ENCODE data around the gene TPO. TPM values are rescaled to one million over a fixed set of nuclear protein-coding genes. Genes with fewer than 3 reads are reported as not detected.
A peak's percentile ranks its signal among the peaks of the same experiment; 100 is the strongest.

The TPO gene
- polyA plus RNA-seq, 6 donors from 2014 or later: not detected

- H3K27me3 Mint-ChIP-seq: peaks cover 0 to 12% (median 9%) of the 10 kb centered on the region in 3 donors
- no peaks in the 10 kb centered on the region for H3K4me1 Mint-ChIP-seq
- H3K9me3 Mint-ChIP-seq: no peaks in the 10 kb centered on the region
- no peak for DNase-seq
- peak overlapping the region in 2 of 6 donors; percentile 57 to 81 for H3K27ac Mint-ChIP-seq
- H3K4me3 Mint-ChIP-seq: no peak overlapping the region
- no peak for ATAC-seq (ENCODE audit: low read depth in 2 of 2)
- no peaks in the 10 kb centered on the region for H3K36me3 Mint-ChIP-seq
These were observed 47.7 kb downstream of the TPO start for GRCh38 chr2:1460851-1461418.

- Mint-ChIP-seq H3K27me3 (peaks cover 4 to 20% (median 9%) of the 10 kb centered on the region in 3 donors), H3K4me3 (no peak overlapping the region), H3K27ac (no peak overlapping the region), H3K4me1 (peaks cover 0 to under 1% (median 0%) of the 10 kb centered on the region in 3 donors), H3K9me3 (no peaks in the 10 kb centered on the region), H3K36me3 (no peaks in the 10 kb centered on the region)
- no peak for ATAC-seq (ENCODE audit: low read depth in 2 of 2)
- no peak for DNase-seq
These were observed 48.5 kb downstream of the TPO start for GRCh38 chr2:1461507-1462390.

- H3K4me3 Mint-ChIP-seq: no peak overlapping the region
- no peak for ATAC-seq (ENCODE audit: low read depth in 2 of 2)
- peaks cover 0 to 2% (median 0%) of the 10 kb centered on the region in 3 donors for H3K4me1 Mint-ChIP-seq
- H3K36me3 Mint-ChIP-seq: peaks cover 0 to 3% of the 10 kb centered on the region in 2 donors
- DNase-seq: no peak
- H3K27ac Mint-ChIP-seq: no peak overlapping the region
- H3K9me3 Mint-ChIP-seq: peaks cover 0 to 2% (median 0%) of the 10 kb centered on the region in 7 donors
- peaks cover 9 to 24% (median 10%) of the 10 kb centered on the region in 3 donors for H3K27me3 Mint-ChIP-seq
These were observed 49.7 kb downstream of the TPO start for GRCh38 chr2:1462994-1463393.

DNA sequence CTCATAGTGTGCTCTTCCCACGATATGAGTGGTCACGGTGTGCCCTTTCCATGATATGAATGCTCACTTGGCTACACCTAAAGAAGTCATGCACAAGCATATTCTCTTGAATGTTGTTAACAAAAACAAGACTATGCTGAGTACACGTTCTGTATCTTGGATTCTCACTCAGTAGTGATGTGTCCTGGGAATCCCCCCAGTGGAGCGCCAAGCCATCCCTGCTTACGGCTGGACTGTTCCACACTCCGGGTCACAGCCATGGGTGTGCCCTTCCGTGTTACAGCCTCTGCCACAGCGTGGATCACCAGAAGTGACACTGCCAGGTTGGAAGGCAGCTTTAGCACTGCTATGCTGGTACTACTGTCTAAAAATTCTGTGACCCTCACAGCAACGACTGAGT lies 59.1 kb downstream of the TPO start:
- peaks cover 3 to 33% (median 15%) of the 10 kb centered on the region in 7 donors for H3K9me3 Mint-ChIP-seq
- H3K27me3 Mint-ChIP-seq: peaks cover 17 to 61% (median 39%) of the 10 kb centered on the region in 3 donors
- no peak for DNase-seq
- no peak overlapping the region for H3K4me3 Mint-ChIP-seq
- H3K27ac Mint-ChIP-seq: no peak overlapping the region
- ATAC-seq (ENCODE audit: low read depth in 2 of 2): no peak
- H3K36me3 Mint-ChIP-seq: peaks cover 0 to 25% of the 10 kb centered on the region in 2 donors
- no peaks in the 10 kb centered on the region for H3K4me1 Mint-ChIP-seq

DNA sequence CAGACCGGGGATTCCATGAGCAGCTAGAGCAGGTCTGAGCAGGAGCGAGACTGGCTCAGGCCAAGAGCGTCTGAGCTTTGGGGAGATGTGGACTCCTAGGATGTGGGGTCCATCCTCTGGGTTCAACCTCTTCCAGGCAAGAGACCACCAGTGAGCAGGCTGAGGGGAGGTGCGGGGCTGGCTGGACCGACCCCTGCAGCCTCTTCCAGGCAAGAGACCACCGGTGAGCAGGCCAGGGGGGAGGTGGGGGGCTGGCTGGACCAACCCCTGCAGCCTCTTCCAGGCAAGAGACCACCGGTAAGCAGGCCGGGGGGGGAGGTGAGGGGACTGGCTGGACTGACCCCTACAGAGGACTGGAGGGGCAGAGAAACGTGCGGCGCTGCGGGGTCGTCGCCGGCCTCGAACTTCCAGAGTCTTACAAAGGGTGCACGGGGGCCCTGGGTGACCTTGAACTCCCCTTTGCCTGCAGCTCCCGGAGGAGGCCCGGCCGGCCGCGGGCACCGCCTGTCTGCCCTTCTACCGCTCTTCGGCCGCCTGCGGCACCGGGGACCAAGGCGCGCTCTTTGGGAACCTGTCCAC lies 63.4 kb downstream of the TPO start:
- H3K27ac Mint-ChIP-seq: no peak overlapping the region
- H3K4me1 Mint-ChIP-seq: no peaks in the 10 kb centered on the region
- no peak overlapping the region for H3K4me3 Mint-ChIP-seq
- peaks cover 9 to 41% (median 28%) of the 10 kb centered on the region in 3 donors for H3K27me3 Mint-ChIP-seq
- DNase-seq (no peak), ATAC-seq (ENCODE audit: low read depth in 2 of 2) (no peak)
- peaks cover 0 to 6% (median 0%) of the 10 kb centered on the region in 7 donors for H3K9me3 Mint-ChIP-seq
- H3K36me3 Mint-ChIP-seq: peaks cover 0 to 6% of the 10 kb centered on the region in 2 donors

DNA sequence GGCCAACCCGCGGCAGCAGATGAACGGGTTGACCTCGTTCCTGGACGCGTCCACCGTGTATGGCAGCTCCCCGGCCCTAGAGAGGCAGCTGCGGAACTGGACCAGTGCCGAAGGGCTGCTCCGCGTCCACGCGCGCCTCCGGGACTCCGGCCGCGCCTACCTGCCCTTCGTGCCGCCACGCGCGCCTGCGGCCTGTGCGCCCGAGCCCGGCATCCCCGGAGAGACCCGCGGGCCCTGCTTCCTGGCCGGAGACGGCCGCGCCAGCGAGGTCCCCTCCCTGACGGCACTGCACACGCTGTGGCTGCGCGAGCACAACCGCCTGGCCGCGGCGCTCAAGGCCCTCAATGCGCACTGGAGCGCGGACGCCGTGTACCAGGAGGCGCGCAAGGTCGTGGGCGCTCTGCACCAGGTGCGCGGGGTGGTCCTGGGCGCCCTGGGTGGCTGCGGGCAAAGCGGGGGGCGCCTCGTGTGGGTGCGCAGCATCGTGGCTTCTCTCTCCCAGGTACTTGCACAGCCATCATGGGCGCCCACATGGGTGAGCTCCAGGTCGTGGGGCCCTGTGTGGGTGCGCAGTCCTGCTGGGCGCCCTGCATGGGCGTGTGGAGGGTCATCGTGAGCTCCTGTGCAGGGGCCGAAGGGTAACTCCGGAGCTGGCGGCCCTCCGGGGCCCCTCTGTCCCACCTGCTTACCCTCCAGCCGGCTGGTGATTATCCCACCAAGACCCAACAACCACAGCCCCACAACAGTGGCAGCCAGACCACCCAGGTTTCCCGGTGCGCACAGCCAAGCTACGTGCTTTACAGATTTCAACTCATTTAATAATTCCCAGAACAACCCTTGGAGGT lies 64.2 kb downstream of the TPO start:
- DNase-seq: no peak
- no peak overlapping the region for H3K27ac Mint-ChIP-seq
- no peak overlapping the region for H3K4me3 Mint-ChIP-seq
- H3K4me1 Mint-ChIP-seq: no peaks in the 10 kb centered on the region
- no peak for ATAC-seq (ENCODE audit: low read depth in 2 of 2)
- H3K36me3 Mint-ChIP-seq: no peaks in the 10 kb centered on the region
- H3K9me3 Mint-ChIP-seq: no peaks in the 10 kb centered on the region
- peaks cover 9 to 39% (median 26%) of the 10 kb centered on the region in 3 donors for H3K27me3 Mint-ChIP-seq

DNA sequence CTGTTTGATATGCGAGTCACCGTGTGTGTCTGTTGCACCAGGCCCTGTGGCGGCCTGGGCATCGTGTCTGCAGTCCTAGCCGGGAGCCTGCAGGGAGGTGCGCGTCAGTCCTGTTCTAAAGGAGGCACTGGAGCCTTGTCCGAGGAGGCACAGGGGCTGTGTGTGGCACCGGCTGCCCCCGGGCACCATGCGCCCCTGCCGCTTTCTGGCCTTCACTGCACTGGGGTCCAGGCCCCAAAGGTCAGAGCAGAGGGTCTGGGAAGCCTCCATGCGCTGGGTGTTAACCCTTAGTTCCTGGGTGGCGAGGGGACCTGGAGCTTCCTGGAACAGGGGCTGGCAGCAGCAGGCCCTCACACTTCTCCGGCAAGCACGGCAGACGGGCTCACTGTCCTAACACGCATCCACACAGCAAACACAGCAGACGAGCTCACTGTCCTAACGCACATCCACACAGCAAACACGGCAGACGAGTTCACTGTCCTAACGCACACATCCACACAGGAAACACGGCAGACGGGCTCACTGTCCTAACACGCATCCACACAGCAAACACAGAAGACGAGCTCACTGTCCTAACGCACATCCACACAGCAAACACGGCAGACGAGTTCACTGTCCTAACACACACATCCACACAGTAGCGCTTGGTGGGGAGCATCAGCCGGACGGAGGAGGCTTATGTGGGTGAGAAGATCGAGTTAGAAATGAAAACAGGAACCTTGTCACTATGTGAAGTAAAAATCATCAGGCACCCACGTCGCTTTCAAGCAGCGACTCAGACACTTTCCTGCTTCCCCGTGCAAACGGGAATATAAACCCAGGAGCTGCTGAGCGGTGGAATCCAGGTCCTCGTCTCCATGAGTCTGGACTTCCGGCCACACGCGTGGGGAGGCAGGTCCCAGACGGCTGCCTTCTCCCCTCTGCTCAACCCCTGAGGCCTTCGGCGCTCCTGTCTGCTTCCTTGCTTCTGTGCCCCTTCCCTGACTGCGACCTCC lies 65.3 kb downstream of the TPO start:
- DNase-seq (no peak), ATAC-seq (ENCODE audit: low read depth in 2 of 2) (no peak)
- Mint-ChIP-seq H3K27ac (no peak overlapping the region), H3K36me3 (no peaks in the 10 kb centered on the region), H3K4me3 (no peak overlapping the region), H3K9me3 (no peaks in the 10 kb centered on the region), H3K4me1 (no peaks in the 10 kb centered on the region), H3K27me3 (peaks cover 5 to 38% (median 20%) of the 10 kb centered on the region in 3 donors)

GRCh38 chr2:1479346-1479745 lies 66.1 kb downstream of the TPO start:
- ATAC-seq (ENCODE audit: low read depth in 2 of 2): no peak
- peaks cover 5 to 38% (median 19%) of the 10 kb centered on the region in 3 donors for H3K27me3 Mint-ChIP-seq
- H3K9me3 Mint-ChIP-seq: no peaks in the 10 kb centered on the region
- no peak for DNase-seq
- H3K36me3 Mint-ChIP-seq: no peaks in the 10 kb centered on the region
- H3K4me3 Mint-ChIP-seq: no peak overlapping the region
- no peaks in the 10 kb centered on the region for H3K4me1 Mint-ChIP-seq
- H3K27ac Mint-ChIP-seq: peak overlapping the region in 1 of 6 donors; percentile 46

GRCh38 chr2:1480671-1481076 lies 67.4 kb downstream of the TPO start:
- Mint-ChIP-seq H3K9me3 (no peaks in the 10 kb centered on the region), H3K27me3 (peaks cover 5 to 32% (median 12%) of the 10 kb centered on the region in 3 donors), H3K36me3 (no peaks in the 10 kb centered on the region), H3K4me1 (no peaks in the 10 kb centered on the region), H3K27ac (peak overlapping the region in 2 of 6 donors; percentile 65 to 81), H3K4me3 (no peak overlapping the region)
- DNase-seq (no peak), ATAC-seq (ENCODE audit: low read depth in 2 of 2) (no peak)

DNA sequence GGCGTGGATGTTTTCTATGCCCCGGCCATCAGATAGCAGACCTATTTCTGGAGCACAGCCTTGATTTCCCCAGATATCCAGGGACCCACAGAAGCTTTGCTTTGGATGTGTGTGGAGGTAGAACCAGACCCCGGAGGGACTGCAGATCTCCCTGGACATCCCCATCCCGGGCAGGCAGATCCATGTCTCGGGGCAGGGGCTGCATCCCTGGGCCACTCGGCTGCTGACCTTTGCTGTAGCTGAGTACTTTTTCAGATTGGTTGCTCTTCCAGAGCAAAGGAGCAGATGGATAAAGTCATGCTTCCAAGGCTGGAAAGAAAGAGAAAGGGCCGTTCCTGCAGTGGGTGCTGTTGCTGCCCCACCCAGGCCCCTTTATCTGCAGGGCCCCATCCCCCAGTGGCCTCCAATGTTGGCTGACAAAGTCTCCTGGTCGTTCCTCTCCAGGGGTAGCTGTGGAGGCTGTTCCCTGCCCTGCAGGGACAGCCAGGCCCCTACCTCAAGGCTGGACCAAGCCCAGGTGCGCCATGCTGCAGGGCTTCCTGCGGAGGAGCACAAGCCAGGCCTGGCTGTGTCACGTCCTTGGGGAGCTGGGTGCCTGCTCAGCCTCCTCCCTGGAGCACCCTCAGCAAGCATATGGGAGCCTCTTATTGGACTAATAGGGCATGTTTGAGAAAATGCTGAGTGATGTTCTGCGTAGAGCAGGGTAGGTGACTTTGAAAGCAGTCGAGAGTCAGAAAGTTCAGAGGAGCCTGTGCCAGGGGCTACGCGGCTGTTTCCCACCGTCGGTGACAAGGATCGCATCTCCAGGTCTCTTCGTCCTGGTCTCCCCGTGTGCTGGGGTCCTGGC lies 68.4 kb downstream of the TPO start:
- Mint-ChIP-seq H3K27ac (no peak overlapping the region), H3K4me3 (no peak overlapping the region), H3K9me3 (no peaks in the 10 kb centered on the region), H3K27me3 (peaks cover 5 to 25% (median 6%) of the 10 kb centered on the region in 3 donors), H3K4me1 (no peaks in the 10 kb centered on the region), H3K36me3 (no peaks in the 10 kb centered on the region)
- DNase-seq (no peak), ATAC-seq (ENCODE audit: low read depth in 2 of 2) (no peak)

- DNase-seq (no peak), ATAC-seq (ENCODE audit: low read depth in 2 of 2) (no peak)
- peak overlapping the region in 1 of 6 donors; percentile 33 for H3K27ac Mint-ChIP-seq
- no peaks in the 10 kb centered on the region for H3K9me3 Mint-ChIP-seq
- H3K36me3 Mint-ChIP-seq: no peaks in the 10 kb centered on the region
- no peak overlapping the region for H3K4me3 Mint-ChIP-seq
- H3K4me1 Mint-ChIP-seq: no peaks in the 10 kb centered on the region
- H3K27me3 Mint-ChIP-seq: peaks cover 5 to 25% (median 6%) of the 10 kb centered on the region in 3 donors
These were observed 69.0 kb downstream of the TPO start for GRCh38 chr2:1482253-1482675.

Measured in naive B cell (primary cell).